Esophagus squamous epithelium (tissue), 4 donors: ENCODE results near the gene GPR82.

Source experiments
- CTCF ChIP-seq, 6 experiments: fragments of 450-650 bp in 4 of 6; fragments of 200-600 bp in 2 of 6; sonication (generic) in 2 of 6; IDR thresholded peaks; one replicate each; pipeline ENCODE4 v1.5.1; 2016 to 2019; ENCODE audit warnings: antibody characterized with exemption in 6 of 6, mild to moderate bottlenecking in 4 of 6, moderate library complexity in 4 of 6
- POLR2A ChIP-seq, 4 donors: fragments of 450-650 bp; IDR thresholded peaks; one replicate each; pipeline ENCODE4 v1.6.1; 2017; ENCODE audit warnings: antibody characterized with exemption in 4 of 4, mild to moderate bottlenecking in 4 of 4, moderate library complexity in 3 of 4

DNA sequence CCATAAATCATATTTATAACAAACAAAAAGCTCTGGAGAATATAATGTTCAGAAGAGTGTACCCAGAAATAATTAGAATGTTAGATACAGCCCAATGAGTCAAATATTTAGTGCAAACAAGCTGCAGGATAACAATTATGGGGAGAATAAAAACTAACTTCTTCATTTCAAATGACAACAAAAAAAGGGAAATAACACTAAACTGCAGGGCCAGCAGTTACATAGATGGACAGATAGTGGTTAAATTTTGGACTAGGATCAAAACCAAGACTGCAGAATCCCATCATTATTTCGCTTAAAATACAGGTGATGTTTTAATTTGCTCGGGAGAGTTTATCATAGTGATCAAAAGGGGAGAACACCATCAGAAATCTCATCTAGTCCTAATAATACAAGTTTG lies 35.8 kb upstream of the GPR82 start:
- TF ChIP-seq CTCF (IDR thresholded peaks at IDR 0.05), result no peak
- TF ChIP-seq POLR2A (IDR thresholded peaks at IDR 0.05), result no peak
